ENCODE measurements around the gene EDA2R. TPM values are rescaled to one million over a fixed set of nuclear protein-coding genes. Genes with fewer than 3 reads are reported as not detected.

EDA2R gene, protein sequence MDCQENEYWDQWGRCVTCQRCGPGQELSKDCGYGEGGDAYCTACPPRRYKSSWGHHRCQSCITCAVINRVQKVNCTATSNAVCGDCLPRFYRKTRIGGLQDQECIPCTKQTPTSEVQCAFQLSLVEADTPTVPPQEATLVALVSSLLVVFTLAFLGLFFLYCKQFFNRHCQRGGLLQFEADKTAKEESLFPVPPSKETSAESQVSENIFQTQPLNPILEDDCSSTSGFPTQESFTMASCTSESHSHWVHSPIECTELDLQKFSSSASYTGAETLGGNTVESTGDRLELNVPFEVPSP
- total RNA-seq (3.0 and 4.2 TPM in 2 replicates), polyA plus RNA-seq (4.0 and 5.0 TPM in 2 replicates)

GRCh38 chrX:66638591-66639500, at the start of gene EDA2R:
TSS of gene EDA2R (minus strand) at chrX:66639078. CDS start at chrX:66616020, 23,058 bp downstream.
- peak; percentile 74 to 80 for DNase-seq (ENCODE audit: low read depth in 1 of 2, low spot score in 1 of 2)
- no peaks in the 10 kb centered on the region for H3K27me3 ChIP-seq
- H3K36me3 ChIP-seq, result no peaks in the 10 kb centered on the region
- no peaks in the 10 kb centered on the region for H3K9me3 ChIP-seq (ENCODE audit: low read depth)
- H3K27ac ChIP-seq, result peak within 1 kb of the TSS; percentile 40
- TF ChIP-seq CTCF (IDR thresholded peaks at IDR 0.05; ENCODE audit: low read depth, low read length), result no peak
- peak within 1 kb of the TSS; percentile 39 for H3K4me3 ChIP-seq
- H3K4me1 ChIP-seq (ENCODE audit: low read depth), result no peaks in the 10 kb centered on the region

DNA sequence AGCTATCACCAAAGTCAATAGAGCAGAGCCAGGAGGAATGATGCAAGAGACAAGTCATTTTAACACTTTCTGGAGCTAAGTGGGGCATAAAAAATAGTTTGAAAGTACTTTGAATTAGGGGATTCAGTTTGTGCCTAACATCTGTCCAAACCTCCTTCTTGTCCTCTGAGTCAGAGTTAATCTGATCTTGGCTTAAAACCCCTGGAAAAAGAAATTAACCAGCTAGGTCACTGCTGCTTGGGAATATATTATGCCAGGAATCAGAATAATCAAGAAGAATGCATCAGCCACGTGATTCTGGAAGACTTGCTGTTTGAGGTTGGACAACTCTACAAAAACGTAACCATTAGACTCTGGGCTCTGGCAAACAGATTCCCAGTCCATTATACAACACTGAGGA, 45.3 kb upstream of the EDA2R start:
- Histone ChIP-seq H3K27me3 (no peaks in the 10 kb centered on the region), H3K36me3 (no peaks in the 10 kb centered on the region), H3K9me3 (ENCODE audit: low read depth) (no peaks in the 10 kb centered on the region)

GRCh38 chrX:66680451-66680850, 41.6 kb upstream of the EDA2R start:
- DNase-seq (ENCODE audit: low read depth in 1 of 2, low spot score in 1 of 2), result peak in 1 of 2 donors; percentile 16
- Histone ChIP-seq H3K36me3 (no peaks in the 10 kb centered on the region), H3K27me3 (no peaks in the 10 kb centered on the region), H3K27ac (no peak overlapping the region), H3K9me3 (ENCODE audit: low read depth) (no peaks in the 10 kb centered on the region), H3K4me1 (ENCODE audit: low read depth) (no peaks in the 10 kb centered on the region), H3K4me3 (no peak overlapping the region)
- no peak for TF ChIP-seq CTCF (IDR thresholded peaks at IDR 0.05; ENCODE audit: low read depth, low read length)

More for the DNA sequence above, 45.3 kb upstream of the EDA2R start:
- H3K27ac ChIP-seq, result no peak overlapping the region
- no peak for TF ChIP-seq CTCF (IDR thresholded peaks at IDR 0.05; ENCODE audit: low read depth, low read length)
- H3K4me1 ChIP-seq (ENCODE audit: low read depth), result no peaks in the 10 kb centered on the region
- no peak overlapping the region for H3K4me3 ChIP-seq
- peak in 1 of 2 donors; percentile 53 for DNase-seq (ENCODE audit: low read depth in 1 of 2, low spot score in 1 of 2)

- Histone ChIP-seq H3K36me3 (no peaks in the 10 kb centered on the region), H3K9me3 (ENCODE audit: low read depth) (no peaks in the 10 kb centered on the region), H3K4me1 (ENCODE audit: low read depth) (no peaks in the 10 kb centered on the region), H3K27me3 (no peaks in the 10 kb centered on the region), H3K27ac (no peak overlapping the region), H3K4me3 (no peak overlapping the region)
- peak in 1 of 2 donors; percentile 62 for DNase-seq (ENCODE audit: low read depth in 1 of 2, low spot score in 1 of 2)
- no peak for TF ChIP-seq CTCF (IDR thresholded peaks at IDR 0.05; ENCODE audit: low read depth, low read length)
Measured at GRCh38 chrX:66677430-66677829, 38.6 kb upstream of the EDA2R start.

- no peak for TF ChIP-seq CTCF (IDR thresholded peaks at IDR 0.05; ENCODE audit: low read depth, low read length)
- Histone ChIP-seq H3K36me3 (no peaks in the 10 kb centered on the region), H3K27me3 (no peaks in the 10 kb centered on the region), H3K4me3 (no peak overlapping the region), H3K4me1 (ENCODE audit: low read depth) (no peaks in the 10 kb centered on the region), H3K27ac (no peak overlapping the region), H3K9me3 (ENCODE audit: low read depth) (no peaks in the 10 kb centered on the region)
- peak in 1 of 2 donors; percentile 80 for DNase-seq (ENCODE audit: low read depth in 1 of 2, low spot score in 1 of 2)
Measured at GRCh38 chrX:66676990-66677389, 38.1 kb upstream of the EDA2R start.
